ENCODE data around the gene TMEM8B. TPM values are rescaled to one million over a fixed set of nuclear protein-coding genes. Genes with fewer than 3 reads are reported as not detected.
"Not testable (repeated sequence)": the region's sequence is repeated elsewhere in the genome, so short reads cannot be mapped to it uniquely, and the experiment has no call there.

Gene TMEM8B
- total RNA-seq, 3 donors from 2014 or later, result 1.5 to 1.9 (median 1.8) TPM

DNA sequence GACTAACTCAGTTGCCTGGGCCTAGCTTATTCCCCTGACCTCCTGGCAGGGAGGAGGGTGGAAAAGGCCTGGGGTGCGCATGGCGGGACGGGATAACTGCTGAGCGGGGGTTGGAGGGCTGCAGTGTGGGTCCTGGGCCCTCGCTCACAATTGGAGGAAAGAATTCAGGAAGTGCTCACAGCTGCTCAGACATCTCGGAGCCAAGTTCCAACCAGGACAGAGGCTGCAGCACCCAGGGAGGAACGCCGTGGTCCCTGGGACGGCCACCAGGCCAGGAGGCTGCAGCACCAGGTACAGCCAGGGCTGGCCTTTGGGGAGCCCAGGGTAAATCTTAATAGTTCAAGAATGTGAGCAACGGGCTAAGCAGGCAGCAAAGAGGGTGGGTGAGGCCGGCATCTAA is 80.2 kb downstream of the TMEM8B start, which contains the start of gene SPAAR:
Gene SPAAR, plus strand, starts transcription at position 217 of the 400 bp plus-strand sequence. CDS start 974 bp downstream, outside the sequence.
- Mint-ChIP-seq H3K4me1 (ENCODE audit: low read depth) (peaks cover 55% of the 10 kb centered on the region), H3K4me3 (peak within 1 kb of the TSS; percentile 7), H3K9me3 (no peaks in the 10 kb centered on the region), H3K27me3 (ENCODE audit: low read depth) (no peaks in the 10 kb centered on the region), H3K36me3 (ENCODE audit: insufficient read depth) (no peaks in the 10 kb centered on the region)
- ATAC-seq, result no peak
- no peak for DNase-seq

- no peak for DNase-seq
- no peak for ATAC-seq
- H3K36me3 Mint-ChIP-seq (ENCODE audit: insufficient read depth), result no peaks in the 10 kb centered on the region
- no peaks in the 10 kb centered on the region for H3K27me3 Mint-ChIP-seq (ENCODE audit: low read depth)
- H3K9me3 Mint-ChIP-seq, result no peaks in the 10 kb centered on the region
- H3K4me3 Mint-ChIP-seq, result no peak overlapping the region
- peaks cover 55% of the 10 kb centered on the region for H3K4me1 Mint-ChIP-seq (ENCODE audit: low read depth)
These were observed 80.9 kb downstream of the TMEM8B start for GRCh38 chr9:35909687-35910612.

DNA sequence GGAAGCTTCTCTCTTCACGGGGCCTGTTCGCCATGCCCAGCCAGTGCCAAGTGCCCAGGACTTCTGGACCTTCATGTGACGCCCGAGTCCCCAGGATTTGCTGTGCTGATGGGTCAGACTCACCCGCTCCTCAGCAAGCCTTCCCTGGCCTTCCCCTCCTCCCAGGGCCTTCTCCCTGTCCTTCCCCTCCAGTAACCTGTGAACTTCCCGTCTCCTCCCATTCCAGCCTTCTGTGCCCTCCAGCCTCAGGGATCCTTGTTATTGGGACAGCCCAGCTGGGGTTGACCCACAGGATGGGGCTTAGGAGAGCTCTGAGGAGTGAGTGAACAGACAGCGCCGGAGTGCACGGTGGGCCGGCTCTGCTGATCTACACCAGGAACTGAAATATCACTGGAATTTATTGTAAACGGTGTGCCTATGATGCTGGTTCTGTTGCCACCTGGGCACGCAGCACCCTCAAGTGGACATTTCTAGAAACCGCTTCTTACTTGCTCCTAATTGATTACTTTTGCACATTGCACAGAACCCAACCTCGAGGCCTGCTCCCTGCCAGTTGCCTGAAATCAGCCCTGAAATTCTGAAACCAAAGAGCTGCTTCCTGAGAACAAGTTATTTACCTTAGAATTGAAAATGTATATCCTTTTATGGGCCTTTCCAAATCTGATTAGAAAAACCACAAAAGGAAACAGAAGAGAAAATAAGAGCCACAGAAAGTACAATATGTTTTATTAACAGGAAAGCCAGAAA is 81.8 kb downstream of the TMEM8B start:
- Mint-ChIP-seq H3K36me3 (ENCODE audit: insufficient read depth) (no peaks in the 10 kb centered on the region), H3K4me1 (ENCODE audit: low read depth) (peaks cover 54% of the 10 kb centered on the region), H3K4me3 (peak overlapping the region; percentile 45), H3K9me3 (no peaks in the 10 kb centered on the region), H3K27me3 (ENCODE audit: low read depth) (no peaks in the 10 kb centered on the region)
- ATAC-seq, result peak; percentile 46 to 55
- peak; percentile 30 for DNase-seq

- DNase-seq (no peak), ATAC-seq (no peak)
- Mint-ChIP-seq H3K4me3 (no peak overlapping the region), H3K27me3 (ENCODE audit: low read depth) (no peaks in the 10 kb centered on the region), H3K4me1 (ENCODE audit: low read depth) (peaks cover 52% of the 10 kb centered on the region), H3K9me3 (no peaks in the 10 kb centered on the region), H3K36me3 (ENCODE audit: insufficient read depth) (no peaks in the 10 kb centered on the region)
These were observed 82.7 kb downstream of the TMEM8B start for GRCh38 chr9:35911690-35912089.

DNA sequence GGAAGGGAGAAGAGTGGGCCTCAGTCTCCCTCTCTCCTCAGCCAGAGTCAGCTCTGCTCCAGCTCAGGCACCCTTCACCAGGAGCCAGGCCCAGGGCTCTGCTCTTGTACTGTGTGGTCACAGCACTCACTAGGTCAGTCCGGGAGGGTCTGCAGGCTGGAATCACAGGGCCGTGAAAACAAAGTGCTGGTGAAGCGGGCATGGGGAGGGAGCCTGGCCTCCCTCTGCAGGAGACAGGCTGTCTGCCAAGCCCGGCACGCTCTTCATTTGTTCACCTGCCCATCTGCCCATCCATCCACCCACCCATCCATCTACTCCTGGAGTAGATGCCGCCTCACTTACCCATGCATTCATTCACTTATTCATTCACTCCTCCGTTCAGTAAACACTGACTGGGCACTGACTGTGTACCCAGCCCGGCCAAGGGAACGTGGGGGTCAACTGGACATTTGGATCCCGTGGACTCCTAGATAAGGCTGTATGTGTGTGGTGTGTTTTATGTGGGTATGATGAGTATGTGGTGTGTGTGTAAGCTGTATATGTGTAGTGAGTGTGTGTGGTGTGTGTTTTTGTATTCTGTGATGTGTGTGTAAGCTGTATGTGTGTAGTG is 83.9 kb downstream of the TMEM8B start:
- Mint-ChIP-seq H3K9me3 (no peaks in the 10 kb centered on the region), H3K27me3 (ENCODE audit: low read depth) (no peaks in the 10 kb centered on the region), H3K4me1 (ENCODE audit: low read depth) (peaks cover 41% of the 10 kb centered on the region), H3K4me3 (no peak overlapping the region), H3K36me3 (ENCODE audit: insufficient read depth) (no peaks in the 10 kb centered on the region)
- no peak for DNase-seq
- no peak for ATAC-seq

DNA sequence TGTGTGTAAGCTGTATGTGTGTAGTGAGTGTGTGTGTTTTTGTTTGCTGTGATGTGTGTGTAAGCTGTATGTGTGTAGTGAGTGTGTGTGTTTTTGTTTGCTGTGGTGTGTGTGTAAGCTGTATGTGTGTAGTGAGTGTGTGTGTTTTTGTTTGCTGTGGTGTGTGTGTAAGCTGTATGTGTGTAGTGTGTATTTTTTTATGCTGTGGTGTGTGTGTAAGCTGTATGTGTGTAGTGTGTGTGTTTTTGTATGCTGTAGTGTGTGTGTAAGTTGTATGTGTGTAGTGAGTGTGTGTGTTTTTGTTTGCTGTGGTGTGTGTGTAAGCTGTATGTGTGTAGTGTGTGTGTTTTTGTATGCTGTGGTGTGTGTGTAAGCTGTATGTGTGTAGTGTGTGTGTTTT is 84.4 kb downstream of the TMEM8B start:
- not testable (repeated sequence) for ATAC-seq; H3K9me3 Mint-ChIP-seq; DNase-seq; H3K4me3 Mint-ChIP-seq; H3K36me3 Mint-ChIP-seq (ENCODE audit: insufficient read depth); H3K27me3 Mint-ChIP-seq (ENCODE audit: low read depth)
- H3K4me1 Mint-ChIP-seq (ENCODE audit: low read depth), result peaks cover 36% of the 10 kb centered on the region

GRCh38 chr9:35914301-35914807 is 85.3 kb downstream of the TMEM8B start:
- ATAC-seq, result no peak
- Mint-ChIP-seq H3K27me3 (ENCODE audit: low read depth) (no peaks in the 10 kb centered on the region), H3K4me3 (no peak overlapping the region), H3K4me1 (ENCODE audit: low read depth) (peaks cover 30% of the 10 kb centered on the region), H3K9me3 (no peaks in the 10 kb centered on the region), H3K36me3 (ENCODE audit: insufficient read depth) (no peaks in the 10 kb centered on the region)
- DNase-seq, result no peak

Other genes starting within 250 kb of the TMEM8B start
- 10 to 100 TPM; 42.0 to 57.1 (median 54.9) TPM for gene TESK1, start 224.0 kb upstream of the TMEM8B start, total RNA-seq
- 1 to 10 TPM; 1.8 to 4.5 (median 3.9) TPM for gene CD72, start 210.8 kb upstream of the TMEM8B start, total RNA-seq
- gene SIT1, start 178.3 kb upstream of the TMEM8B start, total RNA-seq, result 10 to 100 TPM; 21.8 to 23.8 (median 22.9) TPM
- over 10,000 TPM; 12,907 to 15,791 (median 13,372) TPM for gene RMRP, start 171.2 kb upstream of the TMEM8B start, total RNA-seq
- gene CCDC107, start 170.9 kb upstream of the TMEM8B start, total RNA-seq, result 10 to 100 TPM; 11.1 to 12.5 (median 12.0) TPM
- 1 to 10 TPM; 1.1 to 1.2 (median 1.2) TPM for gene ARHGEF39, start 164.0 kb upstream of the TMEM8B start, total RNA-seq
- under 1 TPM in 2 of 3 donors, not detected in 1; 0.24 to 0.46 TPM for gene CA9, start 155.3 kb upstream of the TMEM8B start, total RNA-seq
- 1 to 10 TPM; 1.6 to 2.2 (median 2.2) TPM for gene TPM2, start 139.3 kb upstream of the TMEM8B start, total RNA-seq
- gene TLN1, start 97.0 kb upstream of the TMEM8B start, total RNA-seq, result 100 to 1,000 TPM; 210 to 252 (median 230) TPM
- 10 to 100 TPM; 22.9 to 27.5 (median 23.6) TPM for gene CREB3, start 96.6 kb upstream of the TMEM8B start, total RNA-seq
- gene GBA2, start 80.0 kb upstream of the TMEM8B start, total RNA-seq, result 10 to 100 TPM; 29.9 to 34.8 (median 33.2) TPM
- gene RGP1, start 79.9 kb upstream of the TMEM8B start, total RNA-seq, result 10 to 100 TPM; 14.3 to 15.3 (median 14.6) TPM
- 1 to 10 TPM in 1 of 3 donors, under 1 TPM in 2; 0.84 to 1.4 (median 0.86) TPM for gene MSMP, start 75.0 kb upstream of the TMEM8B start, total RNA-seq
- 1 to 10 TPM; 4.4 to 5.3 (median 5.2) TPM for gene NPR2, start 37.6 kb upstream of the TMEM8B start, total RNA-seq
- gene SPAG8, start 17.0 kb upstream of the TMEM8B start, total RNA-seq, result under 1 TPM; 0.27 to 0.48 (median 0.40) TPM
- gene HINT2, start 14.2 kb upstream of the TMEM8B start, total RNA-seq, result 10 to 100 TPM; 28.7 to 31.9 (median 30.0) TPM
- not detected for gene FAM221B, start 496 bp upstream of the TMEM8B start, total RNA-seq
- not detected for gene OR13J1, start 41.2 kb downstream of the TMEM8B start, total RNA-seq
- not detected for gene HRCT1, start 77.0 kb downstream of the TMEM8B start, total RNA-seq
- gene SPAAR, start 80.3 kb downstream of the TMEM8B start, total RNA-seq, result not detected
- gene OR2S2, start 128.9 kb downstream of the TMEM8B start, total RNA-seq, result not detected
- 1 to 10 TPM; 2.0 to 2.4 (median 2.0) TPM for gene RECK, start 207.7 kb downstream of the TMEM8B start, total RNA-seq

Data from activated T-cell treated with anti-CD3 and anti-CD28 coated beads, Interleukin-2, amount 50 U/mL, for 4 hours (primary cell).